Mesenchymal stem cell (in vitro differentiated cells and primary cell): ENCODE data around the gene C8G.
A peak's percentile ranks its signal among the peaks of the same experiment; 100 is the strongest.

Source experiments
- DNase-seq: peaks from one replicate; pipeline ENCODE4 v3.0.0-alpha.2; 2013
- H2AFZ ChIP-seq: one replicate; pipeline ENCODE4 v1.6.1; 2013; ENCODE audit warnings: low read depth, mild to moderate bottlenecking, control low read depth, inconsistent platforms, low read length, moderate library complexity
- H2AK5ac ChIP-seq: 2 replicates; pipeline ENCODE4 v1.6.1; 2013; ENCODE audit warnings: low read length, moderate library complexity, mild to moderate bottlenecking, inconsistent platforms; ENCODE audit not compliant: severe bottlenecking
- H2BK120ac ChIP-seq: one replicate; pipeline ENCODE4 v1.6.1; 2013; ENCODE audit warnings: low read depth, mild to moderate bottlenecking, inconsistent platforms, low read length, moderate library complexity
- H2BK12ac ChIP-seq, 2 experiments: one replicate each; pipeline ENCODE4 v1.6.1; 2013; ENCODE audit warnings: inconsistent platforms in 2 of 2, low read length in 2 of 2, mild to moderate bottlenecking in 2 of 2, moderate library complexity in 2 of 2, control low read depth in 1 of 2
- H2BK15ac ChIP-seq: one replicate; pipeline ENCODE4 v1.6.1; 2013; ENCODE audit warnings: mild to moderate bottlenecking, low read depth, inconsistent platforms; ENCODE audit not compliant: poor library complexity, severe bottlenecking
- H2BK5ac ChIP-seq: 2 replicates; pipeline ENCODE4 v1.6.1; 2013; ENCODE audit warnings: low read depth, mild to moderate bottlenecking, low read length, control low read depth, inconsistent platforms; ENCODE audit not compliant: poor library complexity, severe bottlenecking
- H3K14ac ChIP-seq, 2 experiments: one replicate each; pipeline ENCODE4 v1.6.1; 2013; ENCODE audit warnings: inconsistent platforms in 2 of 2, low read length in 2 of 2, control low read depth in 1 of 2, mild to moderate bottlenecking in 1 of 2, moderate library complexity in 1 of 2
- H3K18ac ChIP-seq, 2 experiments: one replicate each; pipeline ENCODE4 v1.6.1; 2013; ENCODE audit warnings: inconsistent platforms in 2 of 2, low read length in 2 of 2, control low read depth in 1 of 2, low read depth in 1 of 2, mild to moderate bottlenecking in 1 of 2
- H3K23ac ChIP-seq, 2 experiments: one replicate each; pipeline ENCODE4 v1.6.1; 2013; ENCODE audit warnings: inconsistent platforms in 2 of 2, low read length in 2 of 2, mild to moderate bottlenecking in 2 of 2, moderate library complexity in 2 of 2, control low read depth in 1 of 2
- H3K27ac ChIP-seq: 2 replicates; pipeline ENCODE4 v1.5.1; 2013; ENCODE audit warnings: mild to moderate bottlenecking, moderate library complexity, low read length, control low read depth, inconsistent platforms; ENCODE audit not compliant: poor library complexity, severe bottlenecking
- H3K27me3 ChIP-seq, 2 experiments: 2 replicates each; pipeline versions ENCODE4 v1.6.1 to v1.7.0; 2013; ENCODE audit warnings: low read length in 2 of 2, mild to moderate bottlenecking in 2 of 2, moderate library complexity in 2 of 2, control low read depth in 1 of 2, inconsistent platforms in 1 of 2; ENCODE audit not compliant: control insufficient read depth in 1 of 2, insufficient read depth in 1 of 2
- H3K36me3 ChIP-seq, 2 experiments: 2 replicates each; pipeline versions ENCODE4 v1.6.1 to v1.7.0; 2013; ENCODE audit warnings: low read length in 2 of 2, control low read depth in 1 of 2, inconsistent platforms in 1 of 2, low read depth in 1 of 2, mild to moderate bottlenecking in 1 of 2; ENCODE audit not compliant: insufficient read depth in 2 of 2, control insufficient read depth in 1 of 2
- H3K4ac ChIP-seq, 2 experiments: one replicate each; pipeline ENCODE4 v1.6.1; 2013; ENCODE audit warnings: inconsistent platforms in 2 of 2, low read length in 2 of 2, mild to moderate bottlenecking in 2 of 2, moderate library complexity in 2 of 2, control low read depth in 1 of 2, low read depth in 1 of 2
- H3K4me1 ChIP-seq: 2 replicates; pipeline ENCODE4 v1.6.1; 2013; ENCODE audit warnings: low read depth, low read length, control low read depth; ENCODE audit not compliant: control insufficient read depth, insufficient read depth
- H3K4me2 ChIP-seq: 2 replicates; pipeline ENCODE4 v1.6.1; 2013; ENCODE audit warnings: low read length, mild to moderate bottlenecking, inconsistent platforms; ENCODE audit not compliant: poor library complexity, severe bottlenecking
- H3K4me3 ChIP-seq, 2 experiments: 2 replicates each; pipeline versions ENCODE4 v1.5.1 to v1.7.0; 2013; ENCODE audit warnings: low read length in 2 of 2, mild to moderate bottlenecking in 2 of 2, control low read depth in 1 of 2, low read depth in 1 of 2; ENCODE audit not compliant: insufficient read depth in 1 of 2
- H3K79me1 ChIP-seq: replicated peaks from 2 replicates; pipeline ENCODE4 v1.6.1; 2013; ENCODE audit warnings: mild to moderate bottlenecking, control low read depth, low read length, inconsistent platforms; ENCODE audit not compliant: poor library complexity, severe bottlenecking
- H3K9ac ChIP-seq: 2 replicates; pipeline ENCODE4 v1.7.0; 2013; ENCODE audit warnings: mild to moderate bottlenecking, low read length, moderate library complexity
- H3K9me3 ChIP-seq: 2 replicates; pipeline ENCODE4 v1.7.0; 2013; ENCODE audit warnings: mild to moderate bottlenecking, low read length; ENCODE audit not compliant: control insufficient read depth
- H4K8ac ChIP-seq: one replicate; pipeline ENCODE4 v1.6.1; 2013; ENCODE audit warnings: inconsistent platforms, mild to moderate bottlenecking, low read length, moderate library complexity
- H4K91ac ChIP-seq: one replicate; pipeline ENCODE4 v1.6.1; 2013; ENCODE audit warnings: mild to moderate bottlenecking, low read length, inconsistent platforms
- WGBS: methylation state at CpG from one replicate; pipeline ENCODE4 v1.1.7; 2013; ENCODE audit warnings: mixed read lengths; 5-methylcytosine and 5-hydroxymethylcytosine counted together

C8G gene

GRCh38 chr9:136972743-136973142 is 27.7 kb downstream of the C8G start:
- H3K4me1 ChIP-seq = peaks cover 29% of the 10 kb centered on the region
- no peak overlapping the region for H3K14ac ChIP-seq
- H3K23ac ChIP-seq = no peak overlapping the region
- no peak overlapping the region for H4K91ac ChIP-seq
- H3K9me3 ChIP-seq = no peaks in the 10 kb centered on the region
- H3K36me3 ChIP-seq = no peaks in the 10 kb centered on the region
- WGBS = 73% methylated on average over 13 of the region's 13 CpGs
- H3K4me3 ChIP-seq = no peak overlapping the region
- H2BK5ac ChIP-seq = no peak overlapping the region
- H2AK5ac ChIP-seq = no peak overlapping the region
- no peak overlapping the region for H3K9ac ChIP-seq
- no peak overlapping the region for H3K27ac ChIP-seq
- peaks cover 0 to 18% of the 10 kb centered on the region in 2 experiments for H3K27me3 ChIP-seq
- no peak overlapping the region for H2BK120ac ChIP-seq
- H2AFZ ChIP-seq = no peak overlapping the region
- no peaks in the 10 kb centered on the region for H3K79me1 ChIP-seq
- no peak overlapping the region for H3K4ac ChIP-seq
- no peak overlapping the region for H2BK15ac ChIP-seq
- H4K8ac ChIP-seq = no peak overlapping the region
- DNase-seq = no peak
- H3K4me2 ChIP-seq = no peak overlapping the region
- H2BK12ac ChIP-seq = no peak overlapping the region
- H3K18ac ChIP-seq = no peak overlapping the region

GRCh38 chr9:136973618-136974617 is 28.9 kb downstream of the C8G start:
- DNase-seq = no peak
- Histone ChIP-seq H3K18ac (no peak overlapping the region), H2AK5ac (no peak overlapping the region), H3K4me3 (no peak overlapping the region), H3K79me1 (no peaks in the 10 kb centered on the region), H3K4ac (no peak overlapping the region), H2AFZ (no peak overlapping the region), H4K91ac (no peak overlapping the region), H2BK15ac (peak overlapping the region; percentile 90), H3K23ac (no peak overlapping the region), H3K27me3 (peaks cover 0 to 22% of the 10 kb centered on the region in 2 experiments), H2BK120ac (no peak overlapping the region), H4K8ac (no peak overlapping the region), H3K9ac (no peak overlapping the region), H3K4me2 (no peak overlapping the region), H3K9me3 (no peaks in the 10 kb centered on the region), H2BK5ac (no peak overlapping the region), H3K36me3 (peaks cover 0 to 1% of the 10 kb centered on the region in 2 experiments), H3K4me1 (peaks cover 33% of the 10 kb centered on the region), H2BK12ac (no peak overlapping the region), H3K27ac (no peak overlapping the region), H3K14ac (no peak overlapping the region)
- WGBS = 89% methylated on average over 25 of the region's 29 CpGs

GRCh38 chr9:136974817-136975535 is 29.9 kb downstream of the C8G start:
- Histone ChIP-seq H3K4me2 (no peak overlapping the region), H3K79me1 (no peaks in the 10 kb centered on the region), H3K9ac (no peak overlapping the region), H2AK5ac (no peak overlapping the region), H2BK15ac (no peak overlapping the region), H3K14ac (no peak overlapping the region), H2BK5ac (no peak overlapping the region), H3K23ac (no peak overlapping the region), H3K9me3 (no peaks in the 10 kb centered on the region), H4K91ac (no peak overlapping the region), H3K36me3 (peaks cover 0 to 4% of the 10 kb centered on the region in 2 experiments), H3K4me3 (no peak overlapping the region), H3K4ac (no peak overlapping the region), H3K27me3 (peaks cover 0 to 30% of the 10 kb centered on the region in 2 experiments), H3K4me1 (peaks cover 33% of the 10 kb centered on the region), H2BK12ac (no peak overlapping the region), H2AFZ (no peak overlapping the region), H2BK120ac (no peak overlapping the region), H4K8ac (no peak overlapping the region), H3K27ac (no peak overlapping the region), H3K18ac (no peak overlapping the region)
- 85% methylated on average over 15 of the region's 15 CpGs for WGBS
- no peak for DNase-seq

GRCh38 chr9:136975644-136976043 is 30.6 kb downstream of the C8G start:
- Histone ChIP-seq H2BK5ac (no peak overlapping the region), H3K27ac (no peak overlapping the region), H2AFZ (no peak overlapping the region), H2BK120ac (no peak overlapping the region), H3K4me1 (peaks cover 33% of the 10 kb centered on the region), H3K36me3 (peaks cover 0 to 4% of the 10 kb centered on the region in 2 experiments), H3K18ac (no peak overlapping the region), H3K9ac (no peak overlapping the region), H3K4me2 (no peak overlapping the region), H3K23ac (no peak overlapping the region), H3K27me3 (peaks cover 0 to 28% of the 10 kb centered on the region in 2 experiments), H2AK5ac (no peak overlapping the region), H3K79me1 (no peaks in the 10 kb centered on the region), H3K14ac (peak overlapping the region in 1 of 2 experiments; percentile 63), H3K9me3 (no peaks in the 10 kb centered on the region), H3K4me3 (no peak overlapping the region), H3K4ac (no peak overlapping the region), H4K8ac (no peak overlapping the region), H2BK12ac (no peak overlapping the region), H4K91ac (peak overlapping the region; percentile 27), H2BK15ac (no peak overlapping the region)
- DNase-seq = no peak
- 60% methylated on average over 8 of the region's 14 CpGs for WGBS
